Stimulated activated CD4-positive, alpha-beta T cell treated with anti-CD3 and anti-CD28 coated beads, TNF-alpha, amount 100 ng/mL, for 4 hours (primary cell): ENCODE data around the gene GLT1D1.

Experiments used
- DNase-seq, 3 experiments: peaks; one replicate each; pipeline ENCODE4 v3.0.0-alpha.2; 2020; ENCODE audit warnings: low read depth in 3 of 3

GLT1D1 gene

GRCh38 chr12:128856035-128856790 lies 2.9 kb downstream of the GLT1D1 start:
- no peak for DNase-seq

GRCh38 chr12:128856791-128857078 lies 3.5 kb downstream of the GLT1D1 start:
- DNase-seq = no peak

DNA sequence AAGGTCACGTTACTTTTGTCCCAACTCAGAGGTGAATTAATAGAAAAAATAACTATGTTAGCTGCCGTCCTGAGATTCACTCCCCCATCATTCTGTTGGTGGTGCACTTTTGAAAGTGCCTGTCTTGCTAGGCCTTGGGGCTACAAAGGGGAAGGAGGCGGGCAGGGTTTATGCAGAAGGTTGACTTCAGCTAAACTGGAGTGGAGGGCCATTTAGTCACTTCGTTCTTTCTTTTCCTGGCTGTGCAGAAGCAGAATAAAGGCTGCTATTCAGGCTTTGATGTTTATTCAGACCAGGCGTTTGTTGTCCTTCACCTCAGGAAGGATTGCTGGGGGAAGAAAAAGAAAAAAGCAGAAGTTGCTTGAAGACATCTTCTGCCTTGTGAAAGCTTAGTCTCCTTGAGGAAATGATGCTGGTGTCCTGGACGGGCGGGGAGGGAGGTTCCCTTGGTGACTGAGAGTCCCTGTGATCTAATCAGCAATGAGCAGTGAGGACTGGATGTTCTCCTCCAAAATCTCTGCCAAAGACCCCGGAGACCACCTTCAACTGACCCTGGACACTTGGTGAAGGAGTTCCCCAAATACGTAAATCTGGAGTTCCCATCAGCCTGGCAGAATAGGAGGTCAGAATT lies 4.0 kb downstream of the GLT1D1 start:
- no peak for DNase-seq

- DNase-seq = no peak
Observed at GRCh38 chr12:128859311-128859710, 6.0 kb downstream of the GLT1D1 start.

GRCh38 chr12:128861226-128862016 lies 8.1 kb downstream of the GLT1D1 start:
- DNase-seq = no peak

DNA sequence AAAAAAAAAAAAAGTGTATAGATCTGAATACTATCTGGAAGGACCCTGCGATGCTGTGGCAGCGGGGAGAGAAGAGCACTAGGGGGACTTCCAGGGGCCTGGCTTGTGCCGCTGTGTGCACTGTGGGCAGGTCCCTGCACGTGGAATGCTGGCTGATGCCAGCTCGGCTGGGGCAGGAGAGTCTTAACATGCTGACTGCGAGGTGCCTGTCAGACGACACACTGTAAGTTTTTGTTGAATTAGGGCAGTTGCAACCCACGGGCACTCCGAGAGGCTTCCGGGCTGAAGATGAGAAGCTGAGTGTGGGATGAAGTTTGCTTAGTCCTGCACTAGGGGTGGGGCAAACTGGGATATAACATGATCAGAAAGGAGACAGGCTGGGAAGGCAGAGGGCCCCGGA lies 10.7 kb downstream of the GLT1D1 start:
- no peak for DNase-seq

- DNase-seq = no peak
Observed at GRCh38 chr12:128864516-128865186, 11.4 kb downstream of the GLT1D1 start.

DNA sequence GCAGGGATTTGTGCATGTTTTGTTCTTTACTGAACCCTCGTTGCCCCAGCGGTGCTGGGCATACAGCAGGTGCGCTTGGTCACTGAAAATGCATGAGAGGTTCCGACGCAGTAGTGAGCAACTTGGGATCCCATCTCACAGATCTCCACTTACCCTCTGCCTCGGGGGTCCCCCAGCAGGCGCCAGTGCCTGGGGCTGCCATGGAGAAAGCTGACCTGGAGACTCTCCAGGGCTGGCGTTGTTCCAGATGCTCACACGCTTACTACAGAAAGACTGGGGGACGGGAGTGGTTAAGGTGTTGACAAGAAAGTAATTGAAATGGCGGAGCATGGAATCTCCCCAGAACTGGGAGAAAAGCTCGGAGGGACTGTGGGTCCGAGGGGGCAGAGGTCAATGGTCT lies 14.2 kb downstream of the GLT1D1 start:
- no peak for DNase-seq

DNA sequence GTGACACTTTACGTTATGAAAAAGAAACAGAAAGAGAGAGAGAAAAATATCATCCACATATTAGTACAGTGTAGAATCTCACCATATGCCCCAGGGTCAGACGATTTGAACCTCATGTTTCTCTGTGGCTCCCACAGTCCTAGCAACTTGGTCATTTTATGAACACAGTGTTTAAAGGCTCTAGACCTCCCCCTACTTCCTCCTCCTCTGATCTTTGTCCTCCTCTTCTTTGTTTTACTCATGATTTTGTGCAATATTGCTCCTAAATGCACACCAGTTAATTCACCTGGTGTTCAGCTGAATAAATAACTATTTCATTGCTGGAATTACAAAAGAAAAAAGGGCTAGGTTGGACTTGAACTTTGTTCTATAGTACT lies 18.2 kb downstream of the GLT1D1 start:
- DNase-seq = no peak

- DNase-seq = no peak
Observed at GRCh38 chr12:128872303-128872702, 19.0 kb downstream of the GLT1D1 start.

DNA sequence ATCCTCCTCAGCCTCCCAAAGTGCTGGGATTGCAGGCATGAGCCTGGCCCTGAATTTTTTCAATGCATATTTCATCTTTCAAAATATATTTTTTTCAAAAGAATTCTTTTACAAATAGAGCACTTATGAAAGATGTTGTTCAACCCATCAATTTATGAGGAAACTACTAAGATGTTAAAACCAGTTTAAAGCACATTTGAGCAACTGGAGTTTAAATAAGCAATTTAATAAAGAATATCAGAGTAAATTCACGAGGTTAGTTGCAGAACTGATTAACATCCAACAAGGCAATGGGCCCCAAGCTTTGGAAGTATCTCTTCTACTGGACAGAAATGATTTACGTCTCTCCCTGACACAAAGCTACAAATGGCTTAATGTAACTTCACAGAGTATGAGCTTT lies 23.3 kb downstream of the GLT1D1 start:
- no peak for DNase-seq

DNA sequence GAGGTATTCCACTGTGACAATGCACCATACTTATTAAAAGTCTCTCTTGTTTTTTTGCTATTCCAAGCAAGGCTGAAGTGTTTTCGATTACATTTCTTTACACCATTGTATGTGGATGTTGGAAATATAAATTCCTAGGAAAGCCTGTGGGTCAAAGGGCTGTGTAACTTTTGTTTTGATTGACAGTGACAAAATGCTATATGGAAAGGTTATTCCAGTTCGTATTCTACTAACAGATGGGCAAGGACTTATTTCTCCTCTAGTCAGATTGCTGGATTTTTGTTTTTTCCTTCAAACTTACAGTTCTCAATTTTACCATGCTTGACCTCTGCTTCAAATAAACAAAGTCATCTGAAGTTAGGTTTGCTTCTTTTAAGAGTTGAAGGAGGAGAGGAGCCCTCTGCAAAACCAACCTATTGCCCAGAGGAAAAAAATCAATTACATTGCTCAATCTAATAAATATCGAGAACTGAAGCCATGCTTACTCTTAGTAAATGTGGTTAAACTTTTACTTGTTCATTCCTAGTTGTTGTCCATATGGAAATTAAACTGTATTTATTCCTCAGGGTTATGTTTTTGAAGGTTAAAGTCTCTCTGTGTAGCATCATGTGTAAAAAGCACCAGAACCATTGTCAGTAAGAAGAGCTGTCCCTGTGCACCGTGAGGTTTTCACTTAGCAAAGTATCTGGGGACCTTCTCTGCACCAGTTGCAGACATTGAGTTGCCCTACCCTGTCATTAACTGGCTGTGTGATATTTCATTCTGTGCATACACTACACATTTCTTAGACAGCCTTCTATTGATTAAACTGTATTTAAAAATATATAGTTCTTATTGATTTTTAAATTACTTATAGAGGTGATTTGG lies 26.9 kb downstream of the GLT1D1 start:
- no peak for DNase-seq

DNA sequence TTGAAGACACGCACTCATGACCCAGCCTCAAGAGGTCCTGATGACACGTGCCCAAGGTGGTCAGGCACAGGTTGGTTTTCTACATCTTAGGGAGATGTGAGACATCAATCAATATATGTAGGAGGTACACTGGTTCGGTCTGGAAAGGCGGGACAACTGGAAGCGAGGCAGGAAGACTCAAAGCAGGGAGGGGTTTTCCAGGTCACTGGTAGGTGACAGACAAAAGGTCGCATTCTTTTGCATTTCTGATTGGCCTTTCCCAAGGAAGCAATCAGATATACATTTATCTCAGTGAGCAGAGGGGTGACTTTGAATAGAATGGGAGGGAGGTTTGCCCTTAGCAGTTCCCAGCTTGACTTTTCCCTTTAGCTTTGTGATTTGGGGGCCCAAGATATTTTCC lies 38.6 kb downstream of the GLT1D1 start:
- DNase-seq = no peak

GRCh38 chr12:128903236-128903635 lies 50.0 kb downstream of the GLT1D1 start:
- DNase-seq = no peak

DNA sequence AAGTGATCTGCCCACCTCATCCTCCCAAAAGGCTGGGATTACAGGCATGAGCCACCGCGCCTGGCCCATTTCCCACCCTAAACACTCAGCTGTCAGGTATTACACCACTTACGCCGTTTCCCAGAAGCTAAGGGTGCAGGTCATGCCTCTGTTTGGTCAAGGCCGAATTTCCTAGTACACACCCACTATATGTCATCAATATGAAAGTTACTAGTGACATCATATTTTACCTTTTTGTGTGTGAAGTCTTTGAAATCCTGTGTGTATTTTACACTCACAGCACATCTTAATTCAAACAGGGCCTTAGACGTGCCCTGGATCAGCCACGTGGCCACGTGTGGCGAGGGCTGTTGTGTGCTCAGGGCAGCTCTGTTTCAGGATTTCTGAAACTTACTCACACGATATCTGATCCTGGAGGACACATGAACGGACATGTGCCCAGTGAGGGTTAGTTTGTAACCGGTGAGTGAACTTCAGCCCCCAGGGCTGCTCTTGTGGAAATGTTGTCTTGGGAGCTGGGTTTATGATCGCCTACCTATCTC lies 51.8 kb downstream of the GLT1D1 start:
- no peak for DNase-seq

DNA sequence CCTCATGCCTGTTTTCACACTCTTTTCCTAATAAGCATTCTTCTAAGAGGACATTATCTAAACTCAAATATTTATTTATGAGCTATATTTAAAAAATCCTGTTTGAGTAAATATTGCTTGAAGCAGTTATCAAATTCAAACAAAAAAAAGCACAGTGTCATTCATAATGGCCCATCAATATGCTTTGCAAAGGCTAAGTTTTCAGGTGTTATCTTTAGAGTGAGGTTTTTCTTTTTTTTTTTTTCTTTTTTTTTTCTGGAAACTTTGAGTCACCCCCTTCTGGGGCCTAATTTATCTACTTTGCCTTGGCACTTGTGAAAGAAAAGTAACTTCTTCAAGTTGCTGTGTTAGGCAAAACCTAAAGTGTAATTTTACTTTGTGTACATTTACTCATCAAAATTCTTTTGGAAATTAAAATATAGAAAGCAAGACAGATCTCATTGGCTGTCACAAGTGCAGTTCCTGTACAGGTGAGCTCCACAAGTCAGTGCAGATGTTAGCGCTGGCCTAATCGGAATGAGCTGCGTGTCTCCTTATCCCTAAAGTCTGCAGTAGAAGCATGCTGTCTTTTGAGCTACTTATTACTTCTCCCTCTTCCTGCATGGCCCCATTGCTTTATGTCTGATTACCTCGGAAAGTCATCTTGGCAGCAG lies 53.3 kb downstream of the GLT1D1 start:
- no peak for DNase-seq

- no peak for DNase-seq
Observed at GRCh38 chr12:128908254-128908653, 55.0 kb downstream of the GLT1D1 start.

DNA sequence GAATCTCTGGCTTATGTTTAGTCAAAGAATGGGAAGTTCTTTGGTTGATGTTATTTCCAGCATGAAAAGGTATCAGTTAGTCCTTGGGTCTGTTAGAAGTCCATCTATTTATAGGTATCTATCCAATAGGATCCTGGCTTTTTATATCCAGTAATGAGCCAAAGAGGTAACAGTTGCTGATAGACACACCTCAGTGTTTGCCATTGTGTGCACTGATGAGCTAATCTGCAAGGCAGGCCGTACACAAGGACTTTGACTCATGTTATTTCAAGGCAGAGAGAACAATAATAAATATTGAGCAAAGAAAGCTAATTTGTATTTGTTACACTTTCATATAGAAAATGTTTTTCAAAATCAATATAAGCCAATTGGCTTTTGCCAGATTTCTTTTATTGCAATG lies 56.4 kb downstream of the GLT1D1 start:
- DNase-seq = no peak

GRCh38 chr12:128910629-128911028 lies 57.4 kb downstream of the GLT1D1 start:
- no peak for DNase-seq

DNA sequence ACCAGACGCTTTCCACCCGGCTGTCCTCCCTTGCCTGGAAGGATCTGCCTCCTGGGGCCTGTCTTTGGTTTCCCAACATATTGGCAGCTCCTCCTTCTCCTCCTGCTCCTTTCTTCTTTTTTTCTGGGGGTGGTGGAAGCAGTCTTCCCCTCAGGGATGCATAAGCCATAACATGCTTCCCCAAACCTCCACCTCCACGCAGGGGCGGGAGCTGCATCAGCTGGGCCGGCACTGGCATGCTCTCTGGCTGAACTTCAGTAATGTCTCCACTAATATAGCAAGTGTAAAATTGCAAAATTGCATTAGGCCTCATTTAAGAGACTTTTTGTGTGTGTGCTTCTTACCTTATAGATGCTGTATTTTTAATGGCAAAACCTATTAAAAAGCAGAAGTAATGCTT lies 58.6 kb downstream of the GLT1D1 start:
- no peak for DNase-seq
